HG03565 (cell line): Measurements from ENCODE around the gene EDARADD.
"Not testable (repeated sequence)": the region's sequence is repeated elsewhere in the genome, so short reads cannot be mapped to it uniquely, and the experiment has no call there.

Source experiments
- ATAC-seq: cut with Tn5 transposase; IDR thresholded peaks from one replicate; pipeline ENCODE4 v1.9.1; 2021; ENCODE audit warnings: mild to moderate bottlenecking, moderate library complexity; ENCODE audit not compliant: unreplicated experiment

EDARADD gene

DNA sequence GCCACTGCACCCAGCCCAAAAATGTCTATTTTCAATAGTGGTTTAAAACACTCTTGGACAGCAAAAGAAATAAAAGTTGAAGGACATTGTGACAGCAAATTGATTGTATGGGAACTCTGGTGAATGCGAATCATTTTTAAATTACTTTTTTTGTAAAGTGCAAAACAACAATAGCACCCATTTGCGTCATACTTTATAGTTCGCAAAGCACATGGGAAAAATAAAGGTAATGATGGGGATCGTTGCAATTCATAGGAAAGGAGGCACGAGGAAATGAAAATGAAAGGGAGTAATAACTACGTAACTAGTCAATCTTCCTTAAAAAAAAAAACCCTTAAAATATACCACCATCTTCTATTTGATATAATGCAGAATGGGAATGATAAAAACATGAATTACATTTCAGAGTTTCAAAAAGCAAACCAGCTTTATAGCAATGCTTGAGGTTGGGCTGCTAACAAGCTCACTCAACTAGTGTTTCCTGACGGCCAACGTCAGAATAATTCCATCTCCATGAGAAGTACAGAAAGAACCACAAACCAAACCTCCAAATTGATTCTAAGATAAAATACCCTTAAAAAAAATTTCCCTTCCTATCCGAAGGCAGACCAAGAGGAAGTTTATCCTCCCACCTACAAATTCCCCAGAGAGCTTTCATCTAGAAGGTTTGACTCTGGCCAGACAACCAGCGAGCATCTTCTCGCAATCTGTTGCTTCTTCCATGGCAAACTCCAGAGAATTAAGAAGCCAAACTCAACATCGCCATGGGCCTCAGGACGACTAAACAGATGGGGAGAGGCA lies at the start of gene EDARADD:
TSS of gene EDARADD (plus strand) at position 606 of the 801 bp plus-strand sequence. CDS start at position 765, 159 bp downstream.
- ATAC-seq = no peak

DNA sequence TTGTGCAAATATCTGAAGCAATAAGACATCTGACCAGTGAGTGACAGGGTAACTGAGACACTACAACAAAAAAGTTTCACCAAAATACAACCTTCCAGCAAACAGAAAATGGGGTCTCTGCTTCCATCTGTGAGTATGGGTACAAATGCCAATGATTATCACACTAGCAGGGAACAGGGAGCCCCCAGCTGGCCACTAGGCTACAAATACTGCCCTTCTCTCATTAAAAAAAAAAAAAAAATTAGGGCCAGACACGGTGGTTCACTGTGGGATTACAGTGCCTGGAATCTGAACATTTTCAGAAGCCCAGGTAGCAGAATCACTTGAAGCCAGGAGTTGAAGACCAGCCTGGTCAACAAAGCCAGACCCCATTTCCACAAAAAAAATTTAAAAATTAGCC lies 48.4 kb upstream of the EDARADD start:
- ATAC-seq = no peak

DNA sequence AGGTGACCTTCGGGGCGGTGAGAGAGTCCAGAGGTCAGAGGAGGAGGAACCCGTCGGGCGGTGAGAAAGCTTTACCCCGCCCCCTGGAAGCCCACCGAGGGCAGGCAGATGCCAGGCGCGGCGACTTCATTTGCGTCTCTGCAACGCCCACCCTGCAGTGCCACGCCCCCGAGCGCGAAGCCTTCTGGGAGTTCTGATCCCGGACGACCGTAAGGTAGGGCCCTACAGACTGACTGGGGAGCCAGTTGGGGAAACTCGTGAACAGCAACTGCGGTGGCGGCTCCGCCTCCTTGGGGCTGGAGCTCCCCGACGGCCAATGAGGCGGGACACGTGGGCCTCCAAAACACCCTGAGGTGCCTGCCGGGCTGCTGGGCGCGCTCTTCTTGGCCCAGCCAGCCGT lies 46.0 kb upstream of the EDARADD start:
- no peak for ATAC-seq

DNA sequence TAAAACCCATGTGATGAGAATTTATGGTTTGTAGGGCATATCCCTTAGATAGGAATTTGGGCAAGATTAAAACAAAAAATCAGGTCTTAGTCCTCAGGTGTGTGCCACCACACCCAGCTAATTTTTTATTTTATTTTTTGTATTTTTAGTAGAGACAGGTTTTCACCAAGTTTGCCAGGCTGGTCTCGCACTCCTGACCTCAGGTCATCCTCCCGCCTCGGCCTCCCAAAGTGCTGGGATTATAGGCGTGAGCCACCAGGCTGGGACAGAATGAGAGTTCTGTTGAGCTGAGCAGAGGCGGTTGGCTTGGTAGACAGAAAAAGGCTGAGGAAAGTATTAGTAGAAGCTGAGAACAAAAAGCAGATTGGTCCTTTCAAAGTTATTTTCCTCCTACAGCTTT lies 43.8 kb upstream of the EDARADD start:
- no peak for ATAC-seq

DNA sequence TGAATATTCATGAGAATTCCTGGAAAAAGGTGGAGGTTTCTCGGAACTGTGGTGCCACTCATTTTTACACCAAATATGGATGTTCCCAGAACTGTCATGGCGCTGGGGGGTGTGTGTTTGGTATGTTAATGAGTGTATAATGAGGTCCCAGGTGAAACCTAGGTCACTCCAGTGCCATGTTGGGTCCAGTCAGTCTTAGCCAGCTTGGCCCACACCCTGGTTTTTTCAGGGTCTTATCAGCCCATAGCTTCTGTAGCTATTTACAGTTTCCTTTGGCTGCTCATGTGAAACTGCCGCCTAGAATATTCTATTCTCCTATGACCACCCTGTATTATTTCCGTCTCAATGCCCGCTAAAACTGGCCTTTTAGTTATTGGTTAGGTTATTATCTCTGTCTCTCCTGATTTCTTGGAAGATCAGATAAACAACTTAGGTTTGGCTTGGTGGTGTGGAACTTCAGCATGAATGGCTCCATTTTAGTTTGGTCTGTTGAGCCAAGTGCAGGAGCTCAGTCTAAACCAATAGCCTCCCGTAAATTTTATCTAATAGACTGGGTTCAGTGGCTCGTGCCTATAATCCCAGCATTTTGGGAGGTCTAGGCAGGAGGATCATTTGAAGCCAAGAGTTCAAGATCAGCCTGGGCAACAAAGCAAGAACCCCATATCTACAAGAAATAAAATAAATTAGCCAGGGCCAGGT lies 42.1 kb upstream of the EDARADD start:
- no peak for ATAC-seq

DNA sequence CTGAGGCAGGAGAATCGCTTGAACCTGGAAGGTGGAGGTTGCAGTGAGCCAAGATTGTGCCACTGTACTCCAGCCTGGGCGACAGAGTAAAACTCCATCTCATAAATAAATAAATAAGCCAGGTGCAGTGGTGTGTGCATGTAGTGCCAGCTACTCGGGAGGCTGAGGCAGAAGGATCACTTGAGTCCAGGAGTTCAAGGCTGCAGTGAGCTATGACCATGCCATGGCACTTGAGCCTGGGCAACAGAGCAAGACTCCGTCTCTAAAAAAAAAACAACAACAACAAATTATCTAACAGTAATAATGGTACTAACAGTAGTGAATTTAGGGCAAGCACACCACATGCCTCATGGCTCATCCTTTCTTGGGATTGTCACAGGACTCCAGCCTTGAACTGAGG lies 41.3 kb upstream of the EDARADD start:
- ATAC-seq = not testable (repeated sequence)

DNA sequence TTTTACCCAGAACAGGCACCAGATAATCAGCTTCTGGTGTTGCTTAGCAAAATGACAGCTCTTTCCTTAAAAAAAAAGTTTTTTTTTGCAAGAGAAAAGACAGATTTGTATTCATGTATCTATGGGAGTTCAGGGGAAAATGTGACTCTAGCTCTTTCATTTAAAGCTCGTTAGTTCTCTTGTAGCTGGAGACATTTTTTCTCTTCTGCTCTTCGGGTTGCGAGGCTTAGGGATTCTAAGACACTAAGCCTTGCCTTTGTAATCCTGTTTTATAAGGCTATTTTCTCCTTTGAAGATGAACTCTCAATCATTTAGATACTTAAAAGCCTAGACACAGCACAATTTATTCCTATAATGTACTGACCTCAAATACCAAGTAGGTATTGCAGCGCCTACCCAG lies 40.3 kb upstream of the EDARADD start:
- ATAC-seq = no peak

DNA sequence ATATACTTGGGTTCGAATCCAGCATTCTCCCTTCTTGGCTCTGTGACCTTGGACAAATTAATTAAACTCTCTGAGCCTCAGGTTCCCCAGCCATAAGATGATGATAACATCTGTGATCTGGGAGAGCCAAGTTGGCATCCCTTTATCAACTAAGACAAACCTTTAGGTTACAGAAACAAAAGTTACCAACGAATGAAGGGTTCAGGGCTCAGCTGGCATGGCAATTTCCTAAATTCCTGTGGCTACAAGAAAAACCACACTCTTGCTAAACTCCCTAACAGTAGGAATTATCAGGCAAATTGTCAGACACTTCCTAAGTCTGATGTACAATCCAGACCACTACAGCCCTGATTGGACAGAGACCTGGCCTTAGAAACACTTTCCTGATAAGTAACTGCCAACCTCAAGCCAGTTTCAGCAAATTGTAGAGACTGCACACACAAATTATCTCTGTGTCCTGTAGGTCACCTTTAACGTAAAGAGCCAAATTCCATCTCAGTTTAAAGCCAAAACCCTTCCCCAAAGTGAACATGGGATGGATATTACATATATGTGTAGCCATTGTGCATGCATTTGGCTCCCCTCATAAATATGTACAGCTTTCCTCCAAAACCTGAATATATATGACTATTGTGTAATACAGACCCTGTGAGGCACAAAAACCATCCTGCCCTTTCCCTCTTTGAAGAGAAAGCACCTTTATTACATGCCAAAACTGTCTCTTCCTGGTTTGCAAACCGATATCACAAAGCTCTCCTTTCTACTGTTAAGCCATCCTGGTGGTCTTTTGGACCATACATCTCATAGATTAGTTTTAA lies 39.5 kb upstream of the EDARADD start:
- ATAC-seq = no peak

DNA sequence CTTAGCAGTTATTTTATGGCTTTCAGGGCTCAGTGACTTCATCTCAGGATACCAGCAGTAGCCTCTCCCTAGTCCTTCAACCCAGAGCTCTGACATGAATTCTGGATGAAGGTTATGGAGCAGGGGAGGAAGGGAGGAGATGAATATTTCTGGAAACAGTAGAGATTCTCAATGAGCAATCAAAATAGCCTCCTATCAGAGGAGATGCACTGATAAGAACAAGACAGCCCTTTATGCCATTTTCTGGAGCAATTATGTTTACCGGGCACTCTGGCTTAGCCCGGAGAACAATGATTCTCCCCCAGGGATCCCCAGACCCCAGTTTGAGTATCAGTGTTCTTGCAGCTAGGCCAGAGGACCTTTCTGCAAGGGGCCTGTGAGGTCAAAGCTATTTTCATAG lies 37.9 kb upstream of the EDARADD start:
- ATAC-seq = no peak

DNA sequence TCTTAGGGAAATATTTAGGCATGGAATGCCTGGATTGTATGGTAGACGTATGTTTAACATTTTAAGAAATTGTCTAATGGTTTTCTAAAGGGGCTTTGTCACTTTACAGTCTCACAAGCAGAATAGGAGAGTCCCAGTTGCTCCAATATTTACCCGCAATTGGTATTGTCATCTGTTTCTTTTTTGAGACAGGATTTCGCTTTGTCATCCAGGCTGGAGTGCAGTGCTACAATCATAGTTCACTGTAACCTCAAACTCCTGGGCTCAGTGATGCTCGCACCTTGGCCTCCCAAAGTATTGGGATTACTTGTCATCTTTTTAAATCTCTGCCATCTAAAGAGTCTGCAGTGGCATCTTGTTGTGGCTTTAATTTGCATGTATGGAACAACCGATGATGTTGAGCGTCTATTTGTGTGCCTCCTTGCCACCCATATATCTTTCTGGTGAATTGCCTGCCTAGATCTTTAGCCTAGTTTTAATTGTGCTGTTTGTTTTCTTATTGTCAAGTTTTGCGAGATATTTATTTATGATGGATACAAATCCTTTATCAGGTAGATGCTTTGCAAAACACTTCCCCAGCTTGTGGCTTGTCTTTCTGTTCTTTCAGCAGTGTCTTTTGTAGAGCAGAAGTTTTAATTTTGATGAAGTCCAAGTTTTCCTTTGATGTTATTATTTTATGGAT lies 32.0 kb upstream of the EDARADD start:
- no peak for ATAC-seq

DNA sequence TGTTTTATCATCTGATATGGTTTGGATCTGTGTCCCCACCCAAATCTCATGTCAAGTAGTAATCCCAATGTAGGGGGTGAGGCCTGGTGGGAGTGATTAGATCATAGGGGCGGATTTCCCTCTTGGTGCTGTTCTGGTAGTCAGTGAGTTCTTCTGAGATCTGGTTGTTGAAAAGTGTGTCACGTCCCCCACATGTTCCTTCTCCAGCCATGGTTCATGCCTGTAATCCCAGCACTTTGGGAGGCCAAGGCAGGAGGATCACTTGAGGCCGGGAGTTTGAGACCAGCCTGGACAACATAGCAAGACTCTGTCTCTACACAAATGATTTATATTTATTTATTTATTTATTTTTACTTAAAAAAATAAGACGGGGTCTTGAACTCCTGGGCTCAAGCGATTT lies 30.8 kb upstream of the EDARADD start:
- no peak for ATAC-seq

DNA sequence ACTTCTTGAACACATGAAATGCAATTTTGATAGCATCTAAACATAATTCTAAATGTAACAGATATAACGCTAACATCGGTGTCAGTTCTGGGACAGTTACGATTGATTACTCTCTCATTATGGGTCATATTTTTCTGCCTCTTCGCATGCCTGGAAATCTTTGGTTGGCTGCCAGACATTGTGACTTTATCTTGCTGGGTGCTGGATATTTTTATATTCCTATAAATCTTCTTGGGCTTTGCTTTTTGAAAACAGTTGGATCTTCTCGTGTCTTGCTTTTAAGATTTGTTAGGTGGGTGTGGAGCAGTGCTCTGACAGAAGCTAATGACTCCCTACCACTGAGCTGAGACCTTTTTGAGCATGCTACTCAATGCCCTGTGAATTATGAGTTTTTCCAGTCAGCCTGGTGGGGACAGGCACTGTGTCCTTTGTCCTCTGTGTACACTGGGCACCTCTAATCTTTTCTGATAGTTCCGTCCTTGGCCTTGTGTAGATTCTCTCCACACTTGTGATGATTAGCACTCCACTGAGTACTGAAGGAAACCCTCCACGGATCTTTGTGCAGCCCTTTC lies 28.0 kb upstream of the EDARADD start:
- no peak for ATAC-seq

DNA sequence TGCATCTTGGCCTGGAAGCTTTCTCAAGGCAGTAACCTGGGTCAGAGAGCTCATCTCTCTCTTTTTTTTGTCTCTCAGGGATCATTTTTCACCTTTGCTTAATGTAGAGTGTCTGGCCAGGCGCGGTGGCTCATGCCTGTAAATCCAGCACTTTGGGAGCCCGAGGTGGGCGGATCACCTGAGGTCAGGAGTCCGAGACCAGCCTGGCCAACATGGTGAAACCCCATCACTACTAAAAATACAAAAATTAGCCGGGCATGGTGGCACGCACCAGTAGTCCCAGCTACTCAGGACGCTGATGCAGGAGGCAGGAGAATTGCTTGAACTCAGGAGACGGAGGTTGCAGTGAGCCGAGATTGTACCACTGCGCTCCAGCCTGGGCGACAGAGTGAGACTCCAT lies 27.4 kb upstream of the EDARADD start:
- not testable (repeated sequence) for ATAC-seq

DNA sequence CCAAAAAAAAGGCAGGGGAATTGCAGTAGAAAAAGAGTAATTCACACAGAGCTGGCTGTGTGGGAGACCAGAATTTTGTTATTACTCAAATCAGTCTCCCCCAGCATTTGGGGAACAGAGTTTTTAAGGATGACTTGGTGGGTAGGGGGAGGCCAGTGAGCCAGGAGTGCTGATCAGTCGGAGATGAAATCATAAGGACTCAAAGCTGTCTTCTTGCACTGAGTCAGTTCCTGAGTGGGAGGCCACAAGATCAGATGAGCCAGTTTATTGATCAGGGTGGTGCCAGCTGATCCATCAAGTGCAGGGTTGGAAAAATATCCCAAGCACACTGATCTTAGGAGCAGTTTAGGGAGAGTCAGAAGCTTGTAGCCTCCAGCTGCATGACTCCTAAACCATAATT lies 23.7 kb upstream of the EDARADD start:
- ATAC-seq = no peak

DNA sequence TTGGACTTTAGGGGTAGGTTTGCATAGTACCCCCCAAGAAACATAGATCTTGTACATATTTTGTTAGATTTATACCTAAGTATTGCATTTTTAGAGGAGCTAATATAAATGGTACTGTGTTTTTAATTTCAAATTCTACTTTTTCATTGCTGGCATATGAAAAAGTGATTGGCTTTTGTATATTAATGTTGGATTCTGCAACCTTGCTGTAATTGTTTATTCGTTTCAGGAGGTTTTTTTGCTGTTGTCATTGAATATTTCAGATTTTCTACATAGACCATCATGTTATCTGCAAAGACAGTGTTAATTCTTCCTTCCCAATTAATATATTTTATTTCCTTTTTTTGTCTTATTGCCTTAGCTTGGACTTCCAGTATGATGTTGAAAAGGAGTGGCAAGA lies 23.0 kb upstream of the EDARADD start:
- no peak for ATAC-seq

DNA sequence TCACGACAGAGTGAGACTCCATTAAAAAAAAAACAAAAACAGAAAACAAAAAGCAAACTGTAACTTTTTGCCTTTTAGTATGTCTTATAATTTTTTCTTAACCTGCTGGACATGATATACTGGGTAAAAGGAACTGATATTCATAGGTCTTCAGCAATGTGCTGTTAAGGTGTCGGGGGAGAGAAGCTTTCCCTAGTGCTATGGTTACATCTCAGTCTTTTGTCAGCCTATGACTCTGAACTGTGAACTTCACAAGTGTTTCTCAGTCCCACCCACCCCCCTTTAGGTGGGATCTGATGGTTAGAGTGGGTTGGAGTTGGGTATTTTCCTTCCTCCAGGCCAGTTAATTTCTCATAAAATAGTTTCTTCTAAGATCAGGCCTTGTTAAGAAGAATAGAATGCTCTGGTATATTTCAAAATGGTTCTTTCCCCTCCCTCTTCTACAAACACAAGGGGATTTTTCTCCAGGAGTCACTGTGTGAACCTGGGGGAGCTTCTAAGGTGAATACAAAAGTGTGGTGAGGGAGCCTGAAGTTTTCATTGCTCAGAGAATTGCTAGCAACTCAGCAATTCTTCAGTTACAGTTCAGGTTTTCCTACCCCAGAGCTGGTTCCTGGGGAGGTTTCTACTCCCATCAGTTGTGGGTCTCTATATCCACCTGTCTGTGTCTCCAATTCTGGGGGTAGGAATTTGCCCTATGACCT lies 16.1 kb upstream of the EDARADD start:
- no peak for ATAC-seq

DNA sequence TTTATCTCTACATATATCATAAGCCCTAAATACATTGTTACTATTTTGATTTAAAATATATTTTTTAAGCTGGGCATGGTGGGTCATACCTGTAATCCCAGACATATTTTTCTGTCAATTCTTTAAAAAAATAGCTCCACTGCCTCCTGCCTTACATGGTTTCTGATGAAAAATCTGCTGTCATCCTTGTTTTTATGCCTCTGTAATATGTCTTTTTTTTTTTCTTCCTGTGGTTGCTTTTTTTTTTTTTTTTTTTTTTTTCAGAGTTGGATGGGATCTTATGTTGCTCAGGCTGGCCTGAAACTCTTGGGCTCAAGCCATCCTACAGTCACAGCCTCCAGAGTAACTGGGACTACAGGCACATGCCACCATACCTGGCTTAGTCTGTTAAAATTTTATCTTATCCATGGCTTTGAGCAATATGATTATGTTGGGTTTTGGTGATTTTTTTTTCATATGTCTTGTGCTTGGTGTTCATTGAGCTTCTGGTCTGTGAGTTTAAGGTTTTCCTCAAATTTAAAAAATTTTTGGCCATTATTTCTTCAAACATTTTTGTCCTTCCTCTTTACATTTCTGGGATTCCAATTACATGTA lies 12.4 kb upstream of the EDARADD start:
- ATAC-seq = no peak

DNA sequence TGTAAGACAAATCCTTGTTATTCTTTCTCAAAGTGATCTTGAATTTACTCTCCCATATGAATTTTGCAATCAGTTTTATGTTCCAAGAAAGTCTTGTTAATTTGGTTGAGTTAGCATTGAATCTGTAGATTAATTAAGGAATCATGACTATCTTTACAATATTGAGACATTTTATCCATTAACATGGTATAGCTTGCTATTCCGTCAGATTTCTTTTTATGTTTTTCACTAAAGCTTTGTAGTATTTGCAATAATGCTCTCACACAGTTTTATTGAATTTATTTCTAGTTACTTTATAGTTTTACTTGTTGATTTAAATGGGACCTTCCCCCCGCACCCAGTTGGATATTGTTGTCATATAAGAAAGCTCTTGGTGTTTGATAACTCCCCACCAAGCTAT lies 5.8 kb upstream of the EDARADD start:
- no peak for ATAC-seq

DNA sequence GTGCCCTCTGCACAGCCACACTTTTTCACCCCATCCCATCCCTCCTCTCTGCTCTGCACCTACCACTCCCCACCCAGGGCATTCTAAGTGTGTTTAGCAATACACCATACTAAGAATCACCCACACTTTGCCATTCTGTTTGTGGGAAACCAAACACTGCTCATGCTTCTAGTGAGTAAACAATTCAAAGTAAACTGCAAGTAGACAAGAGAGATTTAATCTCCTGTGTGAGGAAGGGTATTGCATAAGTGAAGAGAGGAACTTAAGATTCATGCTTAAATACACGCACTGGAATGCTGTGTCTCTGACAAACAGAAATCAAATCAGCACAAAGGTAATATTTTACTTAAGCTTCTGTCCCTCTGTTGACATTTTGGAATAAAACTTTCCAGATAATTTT lies 4.8 kb upstream of the EDARADD start:
- no peak for ATAC-seq

DNA sequence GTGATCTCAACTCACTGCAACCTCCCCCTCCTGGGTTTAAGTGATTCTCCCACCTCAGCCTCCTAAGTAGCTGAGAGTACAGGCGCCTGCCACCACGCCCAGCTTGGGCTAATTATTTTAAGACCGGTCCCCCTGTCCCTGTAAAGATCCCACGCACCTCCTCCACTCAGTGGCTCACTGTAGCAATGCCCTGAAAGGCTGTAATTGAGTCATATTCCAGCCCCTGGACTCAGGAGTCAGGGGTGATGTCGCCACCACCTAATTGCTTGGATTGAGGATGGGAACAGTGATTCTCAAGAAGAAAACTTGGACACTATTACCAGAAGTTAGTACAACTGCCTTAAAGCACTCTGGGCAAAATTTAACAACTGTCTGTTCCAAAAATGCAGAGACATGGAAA lies 3.1 kb upstream of the EDARADD start:
- no peak for ATAC-seq
